NT2/D1 (cell line): ENCODE measurements around the gene SPINT4.
"Not testable (repeated sequence)": the region's sequence is repeated elsewhere in the genome, so short reads cannot be mapped to it uniquely, and the experiment has no call there.

ENCODE experiments used
- SUZ12 ChIP-seq: IDR thresholded peaks from 2 replicates; pipeline ENCODE4 v1.6.1; 2011; ENCODE audit not compliant: insufficient read length, insufficient read depth; ENCODE audit errors: extremely low read depth
- YY1 ChIP-seq: IDR thresholded peaks from 2 replicates; pipeline ENCODE4 v1.6.1; 2011; ENCODE audit not compliant: insufficient read length, insufficient read depth

- not testable (repeated sequence) for TF ChIP-seq SUZ12, YY1
These were observed 37.8 kb downstream of the SPINT4 start for GRCh38 chr20:45759921-45760320.
